Activated CD4-positive, alpha-beta T cell treated with anti-CD3 and anti-CD28 coated beads, Interleukin-2, amount 50 U/mL, for 48 hours (primary cell): ENCODE measurements around the gene HEPN1.

ENCODE experiments used
- DNase-seq, 2 experiments: peaks; one replicate each; pipeline ENCODE4 v3.0.0-alpha.2; 2020

Gene HEPN1

DNA sequence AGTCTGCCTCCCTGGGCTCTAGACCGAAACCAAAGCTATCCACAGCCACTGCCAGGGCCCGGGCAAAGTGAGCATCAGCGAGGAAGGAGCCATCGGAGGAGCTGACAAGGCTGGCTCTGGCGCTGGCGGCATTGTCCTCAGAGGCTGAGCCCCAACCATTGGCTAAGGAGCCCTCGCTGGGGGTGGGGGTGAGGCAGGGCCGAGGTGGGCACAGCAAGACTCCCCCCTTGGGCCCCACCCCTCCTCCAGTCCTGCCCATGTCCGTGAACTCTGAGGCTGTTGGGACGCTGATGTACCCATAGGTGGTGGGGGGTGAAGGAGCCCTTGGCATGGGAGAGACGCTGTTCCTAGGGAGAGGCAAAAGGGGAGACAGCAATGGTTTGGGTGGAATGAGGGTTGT, 32.6 kb upstream of the HEPN1 start:
- DNase-seq, result no peak

GRCh38 chr11:124886978-124887666, 31.9 kb upstream of the HEPN1 start:
- no peak for DNase-seq

DNA sequence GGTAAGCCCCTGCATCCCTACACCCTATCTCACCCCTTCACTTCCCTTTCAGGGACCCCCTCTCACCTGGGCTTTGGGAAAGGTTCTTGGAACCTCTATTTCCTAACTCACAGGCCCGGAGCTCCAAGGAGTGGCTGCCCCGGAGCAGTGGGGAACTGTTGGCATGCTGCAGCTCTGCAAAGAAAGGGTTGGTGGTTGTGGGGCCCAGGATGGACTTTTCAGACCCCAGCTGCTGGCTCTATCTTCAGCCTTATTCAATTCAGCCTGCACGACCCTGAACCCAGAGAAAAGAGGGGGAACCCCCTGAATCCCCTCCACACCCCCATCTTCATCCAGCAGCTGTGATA, 31.4 kb upstream of the HEPN1 start:
- no peak for DNase-seq

GRCh38 chr11:124889191-124890091, 29.6 kb upstream of the HEPN1 start:
- no peak for DNase-seq

DNA sequence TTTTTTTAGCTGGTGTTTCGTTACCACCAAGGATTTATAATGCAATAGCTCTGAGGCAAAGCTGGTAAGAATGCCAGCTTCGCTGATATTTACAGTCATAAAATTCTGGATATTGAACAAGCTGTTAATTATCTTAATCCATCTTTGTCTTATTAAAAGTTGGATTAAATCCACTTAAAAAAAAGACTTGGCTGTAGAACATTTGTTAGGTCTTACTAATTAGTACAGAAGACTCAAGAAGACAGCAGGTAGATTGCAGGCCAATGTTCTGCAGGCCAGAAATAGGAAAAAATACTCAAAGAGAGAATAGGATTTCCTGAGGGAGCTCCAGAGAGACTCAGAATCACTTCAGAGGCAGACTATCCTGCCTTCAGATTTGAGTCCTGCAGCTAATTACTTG, 28.9 kb upstream of the HEPN1 start:
- DNase-seq, result no peak

GRCh38 chr11:124890683-124891372, 28.2 kb upstream of the HEPN1 start:
- no peak for DNase-seq

- no peak for DNase-seq
Observed at GRCh38 chr11:124891373-124891861, 27.6 kb upstream of the HEPN1 start.

GRCh38 chr11:124892146-124892545, 26.9 kb upstream of the HEPN1 start:
- no peak for DNase-seq

DNA sequence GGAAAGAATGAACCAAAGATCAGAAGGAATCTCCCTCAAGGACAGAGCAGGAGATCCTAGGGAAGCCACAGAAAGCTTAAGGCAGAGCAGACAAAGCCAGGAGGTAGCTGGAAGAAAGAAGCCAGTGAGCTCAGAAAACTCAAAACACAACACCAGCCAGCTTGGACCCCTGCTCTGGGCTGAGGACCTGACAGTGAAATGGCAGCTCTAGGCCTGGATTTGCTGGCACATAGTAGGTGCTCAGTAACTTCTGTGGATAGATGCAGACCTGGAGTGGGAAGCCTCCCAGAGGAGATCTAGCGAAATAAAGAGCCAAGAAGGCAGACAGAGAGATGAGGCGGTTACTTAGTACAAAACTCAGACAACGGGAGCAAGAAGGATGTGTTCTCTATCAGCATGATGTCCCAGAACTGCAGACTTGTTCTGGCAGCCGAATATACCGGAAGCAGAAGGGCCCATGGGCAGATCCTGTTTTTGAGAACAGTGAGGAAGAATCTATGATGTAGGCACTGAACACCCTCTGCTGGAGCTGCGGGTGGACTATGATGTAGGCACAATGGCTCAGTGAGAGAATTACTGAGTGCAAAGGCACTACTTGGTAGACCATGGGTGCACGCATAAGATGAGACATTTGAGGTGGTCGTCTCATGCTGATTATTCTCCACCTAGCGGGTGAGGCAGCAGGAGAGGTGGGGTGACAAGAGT, 26.1 kb upstream of the HEPN1 start:
- no peak for DNase-seq

DNA sequence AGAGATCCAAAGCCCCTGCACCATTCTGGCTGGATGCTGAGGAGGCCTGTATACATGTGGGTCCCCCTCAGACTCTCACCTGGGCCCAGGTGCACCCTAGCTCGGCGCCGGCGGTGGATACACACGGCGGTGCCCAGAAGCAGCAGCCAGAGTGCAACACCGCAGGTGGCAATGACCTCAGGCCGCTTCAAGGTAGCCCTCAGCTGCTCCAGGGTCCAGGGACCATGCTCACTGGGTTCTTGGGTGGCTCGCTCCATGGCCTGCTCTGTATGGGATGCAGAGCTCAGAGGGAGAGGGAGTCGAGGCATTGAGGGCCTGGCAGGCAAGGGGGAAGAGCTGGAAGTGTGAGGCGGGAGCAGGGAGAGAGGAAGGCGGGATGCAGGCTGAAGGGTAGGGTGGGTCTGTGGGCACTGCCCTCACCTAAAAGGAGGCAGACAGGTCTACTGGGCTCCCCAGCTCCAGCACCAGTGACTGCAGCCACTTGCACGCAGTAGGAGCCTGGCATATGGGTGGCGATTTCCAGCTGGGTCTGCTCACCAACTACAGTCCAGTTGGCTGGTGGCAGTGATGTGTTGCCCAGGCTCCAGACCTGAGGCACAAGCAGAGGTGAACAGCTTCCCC, 25.2 kb upstream of the HEPN1 start:
- no peak for DNase-seq

- DNase-seq, result no peak
Observed at GRCh38 chr11:124894606-124895430, 24.2 kb upstream of the HEPN1 start.

DNA sequence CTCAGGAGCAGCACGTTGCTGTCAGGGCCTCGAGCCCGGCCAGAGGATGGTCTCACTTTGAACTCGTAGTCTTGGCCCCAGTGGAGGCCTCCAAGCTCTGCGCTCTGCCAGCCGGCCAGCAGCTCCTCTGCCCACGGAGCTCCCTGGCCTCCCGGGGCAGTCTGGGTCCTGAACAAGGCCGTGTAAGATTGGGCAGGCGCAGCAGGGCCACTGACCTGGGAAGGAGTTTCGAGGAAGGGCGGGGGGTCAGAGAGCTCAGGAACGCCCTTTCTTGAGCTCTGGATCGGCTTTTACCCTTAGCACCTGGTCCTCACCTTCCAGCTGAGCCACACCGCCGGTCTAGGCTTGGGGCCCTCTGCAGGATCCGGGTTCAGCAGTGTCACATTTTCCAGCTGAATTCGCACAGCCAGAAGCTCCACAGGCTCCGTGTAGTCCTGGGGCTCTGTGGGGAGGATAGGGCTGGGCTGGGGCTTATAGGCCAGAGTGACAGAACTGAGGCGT, 23.5 kb upstream of the HEPN1 start:
- no peak for DNase-seq

DNA sequence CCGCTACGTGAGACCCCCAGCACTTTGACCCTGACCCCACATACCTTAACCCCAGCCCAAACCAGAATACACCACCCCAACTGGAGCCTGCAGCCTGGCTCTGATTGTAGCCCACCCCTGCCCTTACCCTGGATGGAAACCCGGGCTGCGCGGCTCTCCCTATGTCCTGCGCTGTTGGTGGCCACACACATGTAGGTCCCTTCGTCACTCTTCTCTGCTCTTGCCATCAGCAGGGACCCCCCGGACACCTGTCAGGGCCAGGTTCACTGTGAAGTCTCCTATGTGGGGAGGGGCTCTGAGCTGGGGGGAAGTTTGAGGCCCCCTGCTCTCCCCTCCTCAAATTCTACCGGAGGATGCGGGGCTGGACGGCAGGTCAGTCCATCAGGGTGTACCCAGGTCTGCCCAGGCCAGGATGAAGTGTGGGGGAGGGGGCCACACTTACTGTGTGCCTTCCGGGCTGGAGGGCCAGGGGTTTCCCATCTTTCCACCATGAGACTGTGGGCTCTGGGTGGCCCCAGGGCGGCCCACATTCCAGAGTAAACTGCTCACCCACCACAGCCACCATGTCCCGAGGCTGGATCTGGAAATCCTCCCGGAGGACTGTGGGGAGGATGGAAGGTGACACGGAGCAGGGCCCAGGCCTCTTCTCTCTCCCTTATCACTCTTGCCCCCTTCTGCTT, 22.8 kb upstream of the HEPN1 start:
- no peak for DNase-seq

DNA sequence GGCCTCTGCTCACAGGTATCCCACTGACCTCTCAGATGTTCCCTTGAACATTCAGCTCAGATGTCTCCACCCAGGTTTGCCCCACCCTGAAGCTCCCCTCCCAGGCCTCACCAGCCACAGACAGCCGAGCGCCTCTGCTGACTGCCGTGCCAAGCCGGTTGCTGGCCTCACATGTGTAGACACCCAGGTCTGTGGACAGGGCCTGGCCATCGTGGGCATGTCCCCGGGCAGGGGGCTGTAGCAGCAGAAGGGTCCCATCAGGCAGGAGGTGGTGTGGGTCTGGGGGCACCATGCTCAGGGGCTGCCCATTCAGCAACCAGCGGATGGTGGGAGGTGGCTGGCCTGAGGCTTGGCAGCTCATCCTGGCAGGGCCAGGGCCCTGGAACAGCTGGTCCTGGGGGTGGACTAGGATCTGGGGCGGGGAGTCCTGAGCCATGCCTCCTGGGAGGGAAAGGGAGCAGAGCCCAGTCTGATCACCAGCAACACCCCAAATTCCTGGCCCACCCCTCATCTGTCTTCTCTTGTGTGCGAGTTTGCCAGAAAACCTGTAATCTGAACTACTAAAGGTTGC, 22.1 kb upstream of the HEPN1 start:
- DNase-seq, result no peak

GRCh38 chr11:124897674-124898262, 21.3 kb upstream of the HEPN1 start, which contains the start of gene ROBO4:
Gene ROBO4 (minus strand): TSS chr11:124897865. CDS start chr11:124897795, 70 bp downstream.
- DNase-seq, result no peak

- DNase-seq, result no peak
Observed at GRCh38 chr11:124898263-124898680, 20.8 kb upstream of the HEPN1 start.

DNA sequence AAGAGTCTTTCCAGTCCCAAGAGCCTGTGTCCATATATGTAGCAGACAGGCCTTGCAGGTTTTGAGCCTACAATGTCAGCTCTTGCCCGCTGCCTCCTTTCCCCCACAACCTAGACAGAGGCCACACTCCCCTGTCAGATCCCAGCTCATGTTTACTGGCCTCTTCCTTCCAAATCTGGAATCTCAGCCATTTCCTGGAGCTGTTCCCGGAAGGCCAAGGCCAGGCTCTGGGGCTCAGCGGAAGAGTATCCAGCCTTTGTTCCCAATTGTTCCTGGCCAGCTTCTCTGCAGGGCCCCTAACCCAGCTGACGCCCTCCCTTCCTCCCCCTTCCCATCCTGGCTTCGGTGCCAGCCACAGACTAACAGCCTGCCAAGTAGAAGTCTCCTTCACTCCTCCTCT, 20.3 kb upstream of the HEPN1 start:
- no peak for DNase-seq

DNA sequence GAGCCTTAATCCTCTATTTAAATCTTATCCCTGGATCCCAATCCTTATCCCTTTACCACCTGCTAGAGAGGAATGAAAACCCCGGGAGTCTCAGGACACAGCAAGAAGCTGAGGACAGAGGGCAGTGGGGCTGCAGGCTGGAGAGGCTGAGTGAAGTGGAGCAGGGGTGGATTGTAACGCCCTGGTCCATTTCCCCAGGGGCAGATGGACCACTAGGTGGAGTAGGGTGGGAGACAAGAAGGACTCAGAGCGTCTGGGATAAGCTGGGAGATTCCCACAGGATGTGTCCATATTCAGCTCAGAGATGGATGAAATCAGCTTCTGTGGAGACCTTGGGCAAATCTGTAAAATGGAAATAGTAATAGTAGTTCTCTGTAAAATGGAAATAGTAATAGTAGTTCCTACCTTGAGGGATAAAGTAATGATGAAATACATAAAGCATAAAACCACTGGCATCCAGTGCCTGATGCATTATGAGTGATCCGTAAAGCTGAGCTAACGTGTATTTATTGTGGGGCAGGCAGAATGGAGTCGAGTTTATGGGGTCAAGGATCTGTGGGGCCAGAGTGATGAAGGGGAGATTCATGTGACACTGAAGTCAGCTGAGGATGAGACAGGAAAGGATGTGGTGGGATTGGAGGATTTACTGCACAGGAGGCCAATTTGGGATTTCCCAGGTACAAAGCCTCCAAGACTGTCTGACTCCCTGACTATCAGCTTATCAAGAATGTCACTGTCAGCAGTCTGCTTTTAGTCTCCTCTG, 19.5 kb upstream of the HEPN1 start:
- DNase-seq, result no peak

- DNase-seq, result no peak
Observed at GRCh38 chr11:124900464-124900863, 18.6 kb upstream of the HEPN1 start.
